HG03175 (cell line): ENCODE data around the gene DAD1.
A peak's percentile ranks its signal among the peaks of the same experiment; 100 is the strongest.
"Not testable (repeated sequence)": the region's sequence is repeated elsewhere in the genome, so short reads cannot be mapped to it uniquely, and the experiment has no call there.

Experiments
- ATAC-seq: cut with Tn5 transposase; IDR thresholded peaks from one replicate; pipeline ENCODE4 v1.9.1; 2021; ENCODE audit warnings: mild to moderate bottlenecking, moderate library complexity; ENCODE audit not compliant: unreplicated experiment

Gene DAD1

GRCh38 chr14:22589096-22589839 lies at the start of gene DAD1:
DAD1 (minus strand) TSS chr14:22589224; CDS start chr14:22589157, 67 bp downstream.
- peak; percentile 85 for ATAC-seq

- ATAC-seq: not testable (repeated sequence)
Measured at GRCh38 chr14:22635980-22636379, 47.0 kb upstream of the DAD1 start.

- no peak for ATAC-seq
Measured at GRCh38 chr14:22634233-22634900, 45.3 kb upstream of the DAD1 start.

GRCh38 chr14:22630486-22630885 lies 41.5 kb upstream of the DAD1 start:
- ATAC-seq: no peak

- no peak for ATAC-seq
Measured at GRCh38 chr14:22630066-22630465, 41.0 kb upstream of the DAD1 start.

GRCh38 chr14:22629361-22629760 lies 40.3 kb upstream of the DAD1 start:
- no peak for ATAC-seq

- ATAC-seq: no peak
Measured at GRCh38 chr14:22627506-22628263, 38.7 kb upstream of the DAD1 start.

GRCh38 chr14:22626590-22626989 lies 37.6 kb upstream of the DAD1 start:
- no peak for ATAC-seq

- no peak for ATAC-seq
Measured at GRCh38 chr14:22623047-22623446, 34.0 kb upstream of the DAD1 start.

- no peak for ATAC-seq
Measured at GRCh38 chr14:22622255-22622654, 33.2 kb upstream of the DAD1 start.

GRCh38 chr14:22615765-22616164 lies 26.7 kb upstream of the DAD1 start:
- not testable (repeated sequence) for ATAC-seq

GRCh38 chr14:22614240-22614799 lies 25.3 kb upstream of the DAD1 start:
- ATAC-seq: no peak

GRCh38 chr14:22613736-22614239 lies 24.8 kb upstream of the DAD1 start:
- no peak for ATAC-seq

- no peak for ATAC-seq
Measured at GRCh38 chr14:22613106-22613695, 24.2 kb upstream of the DAD1 start.

GRCh38 chr14:22610931-22611330 lies 21.9 kb upstream of the DAD1 start:
- ATAC-seq: no peak

GRCh38 chr14:22607291-22607690 lies 18.3 kb upstream of the DAD1 start:
- ATAC-seq: no peak

- no peak for ATAC-seq
Measured at GRCh38 chr14:22606380-22606779, 17.4 kb upstream of the DAD1 start.

GRCh38 chr14:22602862-22603261 lies 13.8 kb upstream of the DAD1 start:
- ATAC-seq: no peak

- no peak for ATAC-seq
Measured at GRCh38 chr14:22601996-22602395, 13.0 kb upstream of the DAD1 start.

- no peak for ATAC-seq
Measured at GRCh38 chr14:22601456-22601855, 12.4 kb upstream of the DAD1 start.

- ATAC-seq: no peak
Measured at GRCh38 chr14:22600027-22600426, 11.0 kb upstream of the DAD1 start.
